KBM-7 (cell line): Measurements from ENCODE around the gene SLC13A3.
A peak's percentile ranks its signal among the peaks of the same experiment; 100 is the strongest.
"Not testable (repeated sequence)": the region's sequence is repeated elsewhere in the genome, so short reads cannot be mapped to it uniquely, and the experiment has no call there.

Source experiments
- DNase-seq: peaks from one replicate; pipeline ENCODE4 v3.0.0-alpha.2; 2015
- in situ Hi-C: fragments of 300-500 bp; cut with MboI; formaldehyde crosslinking; loops from 2 replicates; pipeline ENCODE4 v1.14.3; 2020; ENCODE audit warnings: low sequenced_read_pairs, low pct_unique_long_range_greater_than_20kb, mixed read lengths

The SLC13A3 gene

GRCh38 chr20:46683011-46683667 lies 31.9 kb upstream of the SLC13A3 start:
- DNase-seq = no peak
- in situ Hi-C loops = loop anchor here (10.0 kb wide), 1 partner anchor 158 kb away; no protein-coding TSS in a partner anchor

- in situ Hi-C loops = loop anchor here (10.0 kb wide), 1 partner anchor 157 kb away; no protein-coding TSS in a partner anchor
Observed at GRCh38 chr20:46682063-46682821, 31.0 kb upstream of the SLC13A3 start.

GRCh38 chr20:46681032-46681854 lies 30.0 kb upstream of the SLC13A3 start:
- in situ Hi-C loops = loop anchor here (10.0 kb wide), 1 partner anchor 156 kb away; no protein-coding TSS in a partner anchor
- DNase-seq = peak; percentile 76

More at GRCh38 chr20:46682063-46682821, 31.0 kb upstream of the SLC13A3 start:
- DNase-seq = no peak

DNA sequence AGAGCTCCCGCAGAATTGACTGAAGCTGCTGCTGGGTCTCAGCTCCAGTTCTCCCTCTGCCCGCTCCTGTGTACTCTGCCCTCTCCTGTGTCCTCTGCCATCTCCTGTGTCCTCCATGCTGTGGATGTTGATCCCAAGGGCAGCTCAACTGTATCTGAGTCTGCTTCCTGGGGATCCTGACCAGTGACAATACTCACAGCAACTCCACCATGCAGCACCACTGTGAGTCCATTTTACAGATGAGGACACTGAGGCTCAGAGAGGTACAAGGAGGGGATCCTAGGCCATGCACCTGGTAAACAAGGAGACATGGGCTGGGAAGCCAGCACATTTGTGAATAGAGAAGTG lies 29.4 kb upstream of the SLC13A3 start:
- no peak for DNase-seq
- in situ Hi-C loops = loop anchor here (10.0 kb wide), 1 partner anchor 156 kb away; no protein-coding TSS in a partner anchor

GRCh38 chr20:46678516-46678915 lies 27.3 kb upstream of the SLC13A3 start:
- DNase-seq = no peak
- in situ Hi-C loops = no loop called here

DNA sequence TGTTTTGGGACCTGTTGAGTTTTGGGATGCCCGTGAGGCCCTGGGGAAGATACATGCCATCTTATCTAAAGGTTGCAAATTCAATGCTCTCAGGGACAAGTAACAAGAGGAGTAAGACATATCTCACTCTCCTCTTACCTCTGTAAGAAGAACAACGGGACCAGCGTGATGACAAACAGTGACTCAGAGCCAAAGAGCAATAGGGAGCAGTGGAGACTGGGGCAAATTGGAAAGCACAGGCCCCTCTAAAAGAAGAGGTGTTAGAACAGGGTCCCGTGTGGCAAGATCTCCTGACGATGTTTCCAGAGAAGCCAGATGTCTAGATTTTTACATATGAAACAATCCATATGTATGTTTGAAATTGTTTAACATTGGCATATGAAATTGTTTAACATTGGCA lies 26.3 kb upstream of the SLC13A3 start:
- no peak for DNase-seq
- in situ Hi-C loops = no loop called here

- DNase-seq, in situ Hi-C loops: not testable (repeated sequence)
Observed at GRCh38 chr20:46676649-46677316, 25.5 kb upstream of the SLC13A3 start.

- in situ Hi-C loops = no loop called here
- no peak for DNase-seq
Observed at GRCh38 chr20:46674253-46675083, 23.2 kb upstream of the SLC13A3 start.

DNA sequence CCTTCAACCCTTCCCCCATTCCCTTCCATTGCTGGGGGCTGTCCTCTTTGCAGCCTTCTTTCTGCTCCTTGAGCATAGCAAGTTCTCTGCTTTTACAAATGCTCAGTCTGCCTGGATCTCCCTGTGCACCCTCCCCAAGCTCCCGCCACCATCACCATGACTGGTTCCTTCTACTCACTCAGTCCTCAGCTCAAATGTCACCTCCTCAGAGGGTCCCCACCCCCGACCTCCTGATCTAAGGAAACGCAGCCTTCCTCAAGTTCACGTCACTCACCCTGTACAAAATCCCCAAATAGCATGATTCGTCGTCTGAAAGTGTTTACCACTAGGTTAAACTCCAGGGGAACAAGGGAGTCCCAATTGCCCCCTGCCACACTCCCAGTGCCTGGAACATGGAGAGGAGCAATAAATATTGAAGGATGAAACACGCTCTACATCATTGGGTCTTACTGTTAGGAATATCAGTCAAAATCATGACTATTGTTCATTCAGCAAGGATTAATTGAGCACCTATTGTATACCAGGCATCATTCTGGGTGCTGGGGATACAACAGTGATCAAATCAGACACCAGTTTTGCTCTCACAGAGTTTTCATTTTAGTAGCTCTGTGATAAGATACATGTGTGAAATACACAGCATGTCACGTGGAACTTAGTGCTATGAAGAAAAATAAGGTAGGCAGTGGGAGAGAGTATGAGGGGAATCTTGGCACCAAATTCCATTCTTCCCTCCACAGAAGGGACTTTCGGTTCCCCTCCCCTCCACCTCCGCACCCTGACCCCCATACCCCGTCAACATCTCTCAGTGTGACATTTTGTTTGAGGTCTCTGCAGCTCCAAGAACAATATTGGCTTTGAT lies 22.4 kb upstream of the SLC13A3 start:
- no peak for DNase-seq
- in situ Hi-C loops = no loop called here

DNA sequence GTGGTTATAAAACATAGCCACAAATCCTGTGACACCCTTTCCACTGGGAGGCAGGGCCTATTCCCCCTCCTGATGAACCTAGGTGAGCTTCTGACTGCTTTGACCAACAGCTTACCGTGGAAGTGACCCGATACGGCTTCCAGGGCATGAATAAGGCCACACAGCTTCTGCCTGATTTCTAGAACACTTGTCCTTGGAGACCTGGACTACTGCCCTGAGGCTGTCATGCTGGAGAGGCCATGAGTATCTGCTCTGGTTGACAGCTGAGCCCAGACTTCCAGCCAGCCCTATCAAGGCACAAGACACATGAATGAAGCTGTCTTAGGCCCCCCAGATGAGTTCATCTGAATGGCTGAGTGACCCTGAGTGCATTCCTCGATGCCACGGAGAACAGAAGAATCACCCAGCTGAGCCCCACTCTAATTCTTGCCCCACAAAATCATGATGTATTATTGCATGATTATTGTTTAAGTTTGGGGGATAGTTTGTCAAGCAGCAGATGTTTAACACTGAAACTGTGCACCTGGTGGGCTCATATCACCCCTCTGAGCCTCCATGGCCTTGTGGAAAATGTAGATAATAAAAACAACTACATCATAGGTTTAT lies 21.4 kb upstream of the SLC13A3 start:
- DNase-seq = no peak
- in situ Hi-C loops = no loop called here

DNA sequence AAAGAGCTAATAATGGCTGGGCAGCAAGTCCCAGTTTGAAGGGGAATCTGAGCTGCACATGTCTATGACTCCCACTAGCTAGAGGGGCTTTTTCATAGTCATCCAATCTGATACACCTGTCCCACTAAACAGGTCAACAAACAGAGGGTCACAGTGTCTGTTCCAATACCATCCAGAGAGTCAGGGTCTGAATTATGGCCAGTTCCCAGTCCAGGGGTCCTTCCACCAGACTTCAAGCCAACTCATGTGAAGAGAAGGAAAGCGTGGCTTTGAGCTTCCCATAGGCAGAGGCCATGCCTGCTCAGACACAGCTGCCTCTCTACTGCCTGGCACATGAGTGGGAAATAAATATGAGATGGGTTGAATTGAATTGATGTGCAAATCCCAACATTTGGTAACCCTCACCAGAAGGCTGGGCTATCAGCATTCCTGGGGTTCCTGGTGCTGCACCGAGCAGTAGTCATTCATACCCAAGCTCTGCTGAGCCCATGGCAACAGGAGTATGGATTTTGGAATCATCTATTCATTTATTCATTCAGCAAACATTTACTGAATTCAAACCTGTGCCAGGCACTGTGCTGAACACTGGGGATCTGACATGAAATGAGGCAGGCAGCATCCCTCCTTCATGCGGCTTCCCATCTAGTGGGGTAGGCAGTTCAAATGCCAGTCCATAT lies 20.7 kb upstream of the SLC13A3 start:
- no peak for DNase-seq
- in situ Hi-C loops = no loop called here

DNA sequence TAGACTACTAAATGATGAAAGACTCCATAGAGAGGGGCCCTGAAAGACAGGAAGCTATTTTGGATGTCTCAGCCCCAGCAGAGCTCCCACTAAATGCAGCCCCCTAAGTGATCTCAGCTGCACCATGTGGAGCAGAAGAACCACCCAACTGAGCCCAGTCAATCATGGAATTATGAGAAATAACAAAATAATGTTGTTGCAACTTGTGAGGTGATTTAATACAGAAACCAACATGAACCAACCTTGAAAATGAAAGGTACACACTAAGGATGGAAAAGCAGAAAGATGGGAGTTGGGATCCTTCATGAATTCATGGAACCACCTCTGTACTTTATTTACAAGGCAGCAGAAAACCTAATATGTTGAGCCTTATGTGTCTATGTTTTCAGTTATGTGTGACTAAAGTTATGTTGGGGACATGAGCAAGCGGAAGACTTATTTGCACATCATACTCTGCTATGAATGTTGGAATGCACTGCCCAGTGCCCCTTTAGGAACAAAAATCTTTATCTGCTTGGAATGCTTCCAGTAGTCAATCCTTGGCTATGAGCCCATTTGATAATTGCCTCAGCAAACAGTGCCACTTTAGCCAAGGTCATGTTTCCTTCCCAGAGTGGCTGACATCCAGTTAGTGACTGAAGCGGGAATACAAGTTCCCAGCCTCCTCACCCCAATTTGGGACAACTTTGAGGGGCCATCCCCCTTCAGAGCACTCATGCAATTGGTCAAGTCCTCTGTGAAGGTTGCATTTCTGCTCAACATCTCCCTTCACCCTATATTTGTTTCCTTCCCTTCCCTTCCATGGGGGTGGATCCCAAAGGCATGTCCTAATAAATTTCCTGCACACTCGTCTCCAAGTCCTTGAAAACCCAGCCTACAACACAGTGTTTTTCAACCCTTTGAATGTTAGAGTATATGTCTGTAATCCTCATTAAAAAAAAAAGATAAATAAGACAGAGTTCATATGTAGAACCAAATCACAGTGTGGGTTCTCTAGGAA lies 19.6 kb upstream of the SLC13A3 start:
- in situ Hi-C loops = no loop called here
- no peak for DNase-seq

GRCh38 chr20:46670228-46670584 lies 18.9 kb upstream of the SLC13A3 start:
- in situ Hi-C loops = no loop called here
- DNase-seq = no peak

DNA sequence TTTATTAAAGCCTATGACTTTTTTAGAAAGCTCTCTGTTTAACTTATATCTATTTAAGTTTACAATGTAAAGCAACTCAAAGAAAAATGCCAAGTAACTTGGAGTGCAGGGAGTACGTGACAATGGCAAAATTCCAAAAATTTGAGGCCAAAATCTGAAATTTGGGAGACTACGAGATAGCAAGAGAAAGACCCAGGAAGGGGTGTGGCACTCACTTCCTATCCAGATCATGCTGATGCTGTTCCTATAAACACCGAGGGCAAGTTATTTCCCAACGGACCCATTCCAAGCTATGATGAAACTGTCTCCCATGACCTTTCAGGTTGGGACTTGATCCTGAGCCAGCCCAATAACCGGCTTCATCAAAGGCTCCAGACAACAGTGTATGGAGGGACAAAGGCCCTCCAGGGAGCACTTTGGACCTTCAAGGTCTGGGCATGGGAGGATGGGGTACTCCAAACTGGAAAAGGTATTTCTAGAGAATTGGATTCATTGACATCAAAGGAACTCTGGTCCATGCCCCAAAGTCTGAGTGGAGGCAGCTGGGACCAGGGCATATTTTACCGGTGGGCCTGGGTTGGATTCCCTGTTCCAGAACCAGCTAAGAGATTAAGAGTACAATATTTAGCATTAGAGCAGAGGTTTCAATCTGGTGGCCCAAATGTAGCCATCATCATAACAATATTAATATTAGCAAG lies 15.7 kb upstream of the SLC13A3 start:
- in situ Hi-C loops = no loop called here
- DNase-seq = no peak

GRCh38 chr20:46666306-46666705 lies 15.0 kb upstream of the SLC13A3 start:
- DNase-seq = no peak

More at GRCh38 chr20:46666306-46666705, 15.0 kb upstream of the SLC13A3 start:
- in situ Hi-C loops = no loop called here
